GM13977 (cell line): ENCODE measurements around the gene MARVELD1.
A peak's percentile ranks its signal among the peaks of the same experiment; 100 is the strongest.

Source experiments
- DNase-seq: peaks from one replicate; pipeline ENCODE4 v3.0.0; 2012; ENCODE audit warnings: low spot score
- CTCF ChIP-seq: IDR thresholded peaks from 2 replicates; pipeline ENCODE4 v1.5.1; 2012; ENCODE audit warnings: mild to moderate bottlenecking, control low read depth; ENCODE audit not compliant: insufficient read depth; ENCODE audit errors: extremely low read depth, missing control alignments
- in situ Hi-C: fragments of 300-500 bp; cut with MboI; formaldehyde crosslinking; loops from one replicate; pipeline ENCODE4 v1.12.0; 2022; ENCODE audit warnings: low sequenced_read_pairs, low pct_unique_long_range_greater_than_20kb, mixed read lengths, inconsistent platforms; ENCODE audit not compliant: unreplicated experiment

Gene MARVELD1

DNA sequence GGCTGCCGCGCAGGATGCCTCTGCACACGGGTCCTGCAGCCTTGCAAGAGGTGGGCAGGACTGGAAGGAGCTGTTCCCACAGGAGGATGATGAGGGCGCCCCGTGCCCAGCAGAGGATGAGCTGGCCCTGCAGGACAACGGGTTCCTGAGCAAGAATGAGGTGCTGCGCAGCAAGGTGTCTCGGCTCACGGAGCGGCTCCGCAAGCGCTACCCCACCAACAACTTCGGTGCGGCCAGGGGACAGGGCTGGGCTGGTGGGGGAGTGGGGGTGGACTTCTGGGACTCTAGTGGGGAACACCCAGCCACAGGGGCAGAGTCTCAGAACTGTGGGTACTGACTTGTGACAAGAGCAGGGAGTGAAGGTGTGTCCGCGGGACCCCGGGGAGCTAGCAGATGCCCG lies 39.4 kb downstream of the MARVELD1 start:
- no peak for TF ChIP-seq CTCF
- DNase-seq, result no peak
- in situ Hi-C loops, result no loop called here

DNA sequence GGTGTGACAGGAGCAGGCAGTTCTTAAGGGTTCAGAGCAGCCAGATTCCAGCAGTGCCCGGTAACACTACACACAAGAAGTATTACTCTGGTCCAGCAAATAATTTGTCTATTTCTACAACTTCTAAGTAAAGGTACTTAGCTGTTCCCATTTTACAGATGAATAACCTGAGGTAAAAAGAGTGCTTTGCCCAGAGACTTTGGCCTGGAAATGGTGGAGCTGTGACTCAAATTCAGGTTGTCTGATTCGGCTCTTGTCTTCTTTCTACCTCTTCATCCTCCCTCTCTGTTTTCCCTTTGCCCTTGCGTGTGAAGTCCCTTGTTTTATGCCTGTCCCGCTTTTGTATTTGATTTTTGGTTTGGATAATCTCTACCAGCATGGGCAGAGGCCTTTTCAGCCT lies 41.2 kb downstream of the MARVELD1 start:
- no peak for DNase-seq
- in situ Hi-C loops, result no loop called here
- TF ChIP-seq CTCF, result no peak

GRCh38 chr10:97755718-97756117 lies 42.2 kb downstream of the MARVELD1 start:
- no peak for TF ChIP-seq CTCF
- in situ Hi-C loops, result no loop called here
- DNase-seq, result no peak

DNA sequence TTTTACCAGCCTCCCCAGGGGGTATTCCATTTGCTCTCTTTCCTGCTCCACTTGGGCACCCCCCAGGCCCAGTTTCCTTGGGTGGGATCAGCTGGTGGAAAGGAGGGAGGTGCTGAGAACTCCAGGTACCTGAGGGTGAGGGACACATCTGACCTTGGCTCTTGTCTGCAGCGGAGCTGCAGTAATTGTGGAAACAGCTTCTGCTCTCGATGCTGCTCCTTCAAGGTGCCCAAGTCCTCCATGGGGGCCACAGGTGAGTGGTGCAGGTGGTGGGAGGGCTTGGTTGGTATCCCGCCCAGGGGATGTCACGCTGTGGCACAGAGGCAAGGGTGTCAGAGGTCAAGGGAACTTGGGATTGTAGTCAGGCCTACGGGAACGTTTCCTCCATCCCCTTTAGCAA lies 43.9 kb downstream of the MARVELD1 start:
- no peak for DNase-seq
- in situ Hi-C loops, result no loop called here
- TF ChIP-seq CTCF, result no peak

- TF ChIP-seq CTCF, result peak; percentile 88
- DNase-seq, result peak; percentile 78
- in situ Hi-C loops, result no loop called here
Measured at GRCh38 chr10:97759158-97759887, 45.8 kb downstream of the MARVELD1 start.

DNA sequence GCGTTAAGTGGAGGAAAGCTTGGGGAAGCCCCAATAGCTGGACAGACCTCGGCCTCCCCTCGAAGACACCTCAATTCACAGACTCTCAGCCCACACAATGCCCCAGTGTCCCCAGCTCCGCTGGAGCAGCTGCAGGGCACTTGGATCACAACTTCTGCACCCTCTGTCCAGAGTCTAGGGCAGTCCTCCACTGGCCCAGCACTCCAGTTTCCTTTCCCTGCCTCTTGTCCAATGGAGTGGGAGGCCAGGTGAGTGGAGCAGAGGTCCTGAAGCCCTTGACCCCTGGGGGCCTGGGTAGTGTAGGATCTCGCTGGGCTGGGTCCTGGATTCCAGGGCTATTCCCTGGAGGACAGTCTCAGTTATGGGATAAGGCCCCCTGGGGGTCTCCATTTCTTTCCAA lies 46.4 kb downstream of the MARVELD1 start:
- no peak for TF ChIP-seq CTCF
- no peak for DNase-seq
- in situ Hi-C loops, result no loop called here
